Skeletal muscle cell (primary cell): ENCODE measurements around the gene CFAP157.
"Not testable (repeated sequence)": the region's sequence is repeated elsewhere in the genome, so short reads cannot be mapped to it uniquely, and the experiment has no call there.

ENCODE experiments used
- DNase-seq: peaks from one replicate; pipeline ENCODE4 v3.0.0-alpha.2; 2010; ENCODE audit warnings: low read depth
- H3K4me3 ChIP-seq: 2 replicates; pipeline ENCODE4 v1.5.1; 2011; ENCODE audit warnings: low read depth, mild to moderate bottlenecking, control low read depth, low read length, moderate library complexity

Gene CFAP157

GRCh38 chr9:127754099-127755060 is 47.6 kb downstream of the CFAP157 start:
- DNase-seq = no peak
- no peak overlapping the region for H3K4me3 ChIP-seq

GRCh38 chr9:127755061-127756060 is 48.6 kb downstream of the CFAP157 start:
- no peak for DNase-seq
- no peak overlapping the region for H3K4me3 ChIP-seq

- no peak for DNase-seq
- H3K4me3 ChIP-seq = no peak overlapping the region
Measured at GRCh38 chr9:127756233-127756632, 49.4 kb downstream of the CFAP157 start.

- not testable (repeated sequence) for H3K4me3 ChIP-seq, DNase-seq
Measured at GRCh38 chr9:127756776-127757175, 50.0 kb downstream of the CFAP157 start.

- no peak overlapping the region for H3K4me3 ChIP-seq
- DNase-seq = no peak
Measured at GRCh38 chr9:127758843-127759242, 52.1 kb downstream of the CFAP157 start.

GRCh38 chr9:127761061-127761460 is 54.3 kb downstream of the CFAP157 start:
- H3K4me3 ChIP-seq = no peak overlapping the region
- DNase-seq = no peak

GRCh38 chr9:127761491-127761956 is 54.7 kb downstream of the CFAP157 start:
- DNase-seq = no peak
- H3K4me3 ChIP-seq = no peak overlapping the region

GRCh38 chr9:127762111-127762676 is 55.4 kb downstream of the CFAP157 start:
- DNase-seq = no peak
- no peak overlapping the region for H3K4me3 ChIP-seq

- H3K4me3 ChIP-seq = no peak overlapping the region
- no peak for DNase-seq
Measured at GRCh38 chr9:127763918-127764384, 57.2 kb downstream of the CFAP157 start.

- DNase-seq = no peak
- H3K4me3 ChIP-seq = no peak overlapping the region
Measured at GRCh38 chr9:127765418-127765817, 58.6 kb downstream of the CFAP157 start.
